Ishikawa (cell line): ENCODE results near the gene CACHD1.

Experiments
- CEBPB ChIP-seq: IDR thresholded peaks from 2 replicates; pipeline ENCODE4 v1.6.1; 2012
- CREB1 ChIP-seq: IDR thresholded peaks from 2 replicates; pipeline ENCODE4 v1.6.1; 2012; ENCODE audit warnings: low read depth
- EP300 ChIP-seq: IDR thresholded peaks from 2 replicates; pipeline ENCODE4 v1.6.1; 2012; ENCODE audit warnings: borderline replicate concordance
- MAX ChIP-seq: IDR thresholded peaks from 2 replicates; pipeline ENCODE4 v1.6.1; 2012
- REST ChIP-seq: IDR thresholded peaks from 2 replicates; pipeline ENCODE4 v1.6.1; 2012; ENCODE audit warnings: low read depth, mild to moderate bottlenecking
- TCF12 ChIP-seq: IDR thresholded peaks from 2 replicates; pipeline ENCODE4 v1.6.1; 2012; ENCODE audit warnings: low read depth
- TEAD4 ChIP-seq: IDR thresholded peaks from 2 replicates; pipeline ENCODE4 v1.6.1; 2012
- YY1 ChIP-seq: IDR thresholded peaks from 2 replicates; pipeline ENCODE4 v1.6.1; 2012; ENCODE audit warnings: low read depth

DNA sequence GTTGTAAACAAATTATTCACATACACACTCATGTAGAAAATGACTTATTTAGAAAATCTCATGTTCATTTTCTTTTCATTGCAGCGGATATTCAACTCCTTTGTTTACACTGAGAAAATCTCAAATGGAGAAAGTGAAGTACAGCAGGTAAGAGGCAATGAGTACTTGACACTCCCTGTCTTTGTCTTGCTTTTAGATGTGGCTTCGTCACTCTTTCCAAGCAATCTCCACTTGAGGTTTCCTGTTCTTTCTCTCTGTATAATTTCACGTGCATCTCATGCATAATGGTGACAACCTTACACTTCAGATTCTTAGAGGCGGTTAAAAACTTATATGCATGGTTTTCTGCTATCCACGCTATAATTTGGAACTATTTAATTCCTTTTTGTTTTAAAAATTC is 80.6 kb downstream of the CACHD1 start:
- no peak for TF ChIP-seq CREB1
- TF ChIP-seq REST = no peak
- TF ChIP-seq TEAD4 = no peak
- no peak for TF ChIP-seq EP300
- no peak for TF ChIP-seq TCF12
- TF ChIP-seq CEBPB = no peak
- TF ChIP-seq MAX = no peak
- TF ChIP-seq YY1 = no peak
